AG09319 (cell line): ENCODE results near the gene KCNA5.

Experiments used
- DNase-seq: peaks from one replicate; pipeline ENCODE4 v3.0.0-alpha.2; 2010; ENCODE audit warnings: low read depth; ENCODE audit errors: extremely low read depth
- TF ChIP-seq, protein P1 (sequence below): IDR thresholded peaks from 2 replicates; pipeline ENCODE4 v1.5.1; 2011; ENCODE audit warnings: low read depth, mild to moderate bottlenecking, inconsistent platforms, low read length, moderate library complexity

KCNA5 gene

DNA sequence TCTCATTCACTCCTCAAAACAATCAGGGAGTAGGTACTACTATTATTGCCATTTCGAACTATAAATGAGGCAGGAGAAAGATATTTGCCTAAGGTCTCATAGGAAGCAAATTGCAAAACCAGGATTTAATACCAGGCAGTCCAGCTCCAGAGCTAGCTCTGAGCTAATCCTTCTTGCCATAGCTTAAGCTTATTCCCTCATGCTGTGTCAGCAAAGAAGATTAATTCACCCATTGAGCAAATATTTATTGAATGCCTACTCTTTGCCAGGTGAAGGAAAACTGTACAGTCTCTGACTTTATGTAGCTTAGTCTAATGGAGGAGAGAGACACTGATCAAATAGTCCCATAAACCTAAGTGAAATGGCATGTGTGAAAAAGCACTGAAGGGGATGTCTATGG, 19.5 kb downstream of the KCNA5 start:
- TF ChIP-seq, protein P1, sequence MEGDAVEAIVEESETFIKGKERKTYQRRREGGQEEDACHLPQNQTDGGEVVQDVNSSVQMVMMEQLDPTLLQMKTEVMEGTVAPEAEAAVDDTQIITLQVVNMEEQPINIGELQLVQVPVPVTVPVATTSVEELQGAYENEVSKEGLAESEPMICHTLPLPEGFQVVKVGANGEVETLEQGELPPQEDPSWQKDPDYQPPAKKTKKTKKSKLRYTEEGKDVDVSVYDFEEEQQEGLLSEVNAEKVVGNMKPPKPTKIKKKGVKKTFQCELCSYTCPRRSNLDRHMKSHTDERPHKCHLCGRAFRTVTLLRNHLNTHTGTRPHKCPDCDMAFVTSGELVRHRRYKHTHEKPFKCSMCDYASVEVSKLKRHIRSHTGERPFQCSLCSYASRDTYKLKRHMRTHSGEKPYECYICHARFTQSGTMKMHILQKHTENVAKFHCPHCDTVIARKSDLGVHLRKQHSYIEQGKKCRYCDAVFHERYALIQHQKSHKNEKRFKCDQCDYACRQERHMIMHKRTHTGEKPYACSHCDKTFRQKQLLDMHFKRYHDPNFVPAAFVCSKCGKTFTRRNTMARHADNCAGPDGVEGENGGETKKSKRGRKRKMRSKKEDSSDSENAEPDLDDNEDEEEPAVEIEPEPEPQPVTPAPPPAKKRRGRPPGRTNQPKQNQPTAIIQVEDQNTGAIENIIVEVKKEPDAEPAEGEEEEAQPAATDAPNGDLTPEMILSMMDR: no peak
- DNase-seq: no peak

DNA sequence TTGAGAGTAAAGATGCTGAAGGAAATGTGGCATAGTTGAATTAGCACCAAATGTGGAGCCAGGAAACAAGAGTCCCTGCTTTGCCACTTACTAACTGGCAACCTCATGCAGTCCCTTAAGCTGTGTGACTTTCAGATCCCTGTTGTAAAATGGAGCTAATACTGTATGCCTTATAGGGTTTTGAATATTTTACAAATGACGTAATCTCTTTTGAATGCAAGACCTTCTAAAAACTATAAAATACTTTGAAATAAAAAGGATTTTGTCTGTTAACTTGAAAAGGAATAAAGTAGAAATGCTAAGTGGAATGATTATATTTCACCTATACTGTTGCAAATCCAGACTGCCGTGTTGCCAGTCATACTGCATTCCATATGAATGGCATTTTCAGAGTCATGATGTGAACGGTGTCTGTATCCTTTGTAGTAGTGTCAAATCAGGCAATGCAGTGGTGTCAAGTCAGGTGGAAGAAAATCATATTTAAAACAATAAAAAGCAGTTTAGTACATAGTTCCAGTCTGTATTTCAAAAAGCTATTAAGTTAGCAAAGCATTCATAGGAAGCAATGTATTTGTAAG, 21.3 kb downstream of the KCNA5 start:
- DNase-seq: no peak
- TF ChIP-seq, protein P1: no peak

GRCh38 chr12:5066251-5066650, 22.6 kb downstream of the KCNA5 start:
- TF ChIP-seq, protein P1: no peak

GRCh38 chr12:5068126-5068525, 24.4 kb downstream of the KCNA5 start:
- TF ChIP-seq, protein P1: no peak
- DNase-seq: no peak

More at GRCh38 chr12:5066251-5066650, 22.6 kb downstream of the KCNA5 start:
- no peak for DNase-seq

DNA sequence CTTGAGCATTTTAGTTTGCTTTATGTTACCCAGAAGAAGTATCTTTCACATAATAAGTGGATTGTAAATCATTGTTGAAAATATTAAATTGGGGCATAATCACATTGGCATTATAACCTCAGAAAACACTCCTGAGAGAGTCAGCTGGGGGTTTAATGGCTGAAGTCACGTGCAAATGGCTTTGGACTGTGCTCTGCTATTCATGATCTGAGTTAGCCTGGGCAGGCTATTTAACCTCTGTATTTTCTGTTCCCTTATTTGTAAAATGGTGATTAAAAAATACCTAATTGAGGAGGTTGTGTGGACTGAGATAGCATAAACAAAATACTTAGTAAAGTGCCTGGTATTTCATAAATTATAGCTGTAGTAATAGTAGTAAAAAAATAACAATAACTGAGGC, 24.9 kb downstream of the KCNA5 start:
- no peak for DNase-seq

DNA sequence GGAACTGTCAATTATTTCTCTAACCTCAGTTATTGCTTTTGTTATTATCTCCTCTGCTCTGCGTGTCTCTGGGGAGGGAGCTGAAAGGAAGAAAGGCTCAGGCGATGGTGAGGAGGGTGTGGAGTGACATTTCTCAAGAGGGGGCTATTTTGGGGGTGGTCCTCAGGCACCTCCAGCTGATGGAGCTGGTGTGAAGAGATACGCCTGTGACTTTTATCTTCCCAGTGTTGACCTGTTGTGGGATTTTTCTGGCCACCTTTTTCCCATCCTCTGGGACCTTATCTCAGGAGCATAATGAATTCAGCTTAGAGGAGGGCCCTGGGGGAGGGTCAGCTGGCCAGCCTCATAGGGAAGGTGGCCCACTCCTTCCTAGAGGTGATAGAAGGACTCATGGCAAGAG, 26.4 kb downstream of the KCNA5 start:
- DNase-seq: no peak
- TF ChIP-seq, protein P1: no peak

More for the DNA sequence above, 24.9 kb downstream of the KCNA5 start:
- TF ChIP-seq, protein P1: no peak

- no peak for DNase-seq
- TF ChIP-seq, protein P1: no peak
Measured at GRCh38 chr12:5071496-5071895, 27.8 kb downstream of the KCNA5 start.
